Vagina (tissue), 2 donors: ENCODE results near the gene ATXN1. TPM values are rescaled to one million over a fixed set of nuclear protein-coding genes. Genes with fewer than 3 reads are reported as not detected.
"Not testable (repeated sequence)": the region's sequence is repeated elsewhere in the genome, so short reads cannot be mapped to it uniquely, and the experiment has no call there.

ENCODE experiments used
- DNase-seq, 2 donors: peaks; one replicate each; pipeline ENCODE4 v3.0.0-alpha.2; 2017; ENCODE audit errors: extremely low spot score in 2 of 2
- H3K27ac ChIP-seq: fragments of 200-600 bp; sonication (generic); one replicate; pipeline ENCODE4 v1.5.1; 2019
- H3K27me3 ChIP-seq: fragments of 200-600 bp; sonication (generic); one replicate; pipeline ENCODE4 v1.5.1; 2019
- H3K36me3 ChIP-seq, 2 donors: fragments of 200-600 bp; sonication (generic); one replicate each; pipeline ENCODE4 v1.5.1; 2017 to 2019
- H3K4me1 ChIP-seq: fragments of 200-600 bp; sonication (generic); one replicate; pipeline ENCODE4 v1.5.1; 2019
- H3K4me3 ChIP-seq, 2 donors: fragments of 200-600 bp; sonication (generic); 1 replicate in 1 of 2; 2 replicates in 1 of 2; pipeline ENCODE4 v1.5.1; 2016 to 2019
- H3K9me3 ChIP-seq: fragments of 200-600 bp; sonication (generic); one replicate; pipeline ENCODE4 v1.5.1; 2019
- CTCF ChIP-seq, 3 experiments: fragments of 450-650 bp in 2 of 3; fragments of 200-600 bp in 1 of 3; sonication (generic) in 1 of 3; IDR thresholded peaks; one replicate each; pipeline ENCODE4 v1.5.1; 2017 to 2019; ENCODE audit warnings: antibody characterized with exemption in 3 of 3, mild to moderate bottlenecking in 2 of 3, moderate library complexity in 2 of 3
- POLR2A ChIP-seq, 2 donors: fragments of 450-650 bp; IDR thresholded peaks; one replicate each; pipeline ENCODE4 v1.6.1; 2017; ENCODE audit warnings: antibody characterized with exemption in 2 of 2, mild to moderate bottlenecking in 2 of 2, moderate library complexity in 2 of 2
- POLR2AphosphoS5 ChIP-seq, 2 donors: sonication (generic); formaldehyde crosslinking; IDR thresholded peaks; one replicate each; pipeline ENCODE4 v1.9.0; 2017; ENCODE audit warnings: antibody characterized with exemption in 2 of 2, mild to moderate bottlenecking in 2 of 2, low read depth in 1 of 2; ENCODE audit not compliant: insufficient read depth in 1 of 2
- intact Hi-C: fragments of 100-400 bp; cut with DNase I; formaldehyde crosslinking; loops from one replicate; pipeline ENCODE4 v1.15.1; 2023
- total RNA-seq: library from RNA; depleted of rRNA; stranded (reverse); fragments of >200 nt; gene quantifications from one replicate; pipeline ENCODE4 v1.2.3, GENCODE V29; 2016

Gene ATXN1
- total RNA-seq, 1 donor from 2014 or later, result 43.2 TPM

GRCh38 chr6:16787128-16787682 is 25.9 kb upstream of the ATXN1 start:
- H3K4me3 ChIP-seq, result no peak overlapping the region
- no peak overlapping the region for H3K27ac ChIP-seq
- H3K9me3 ChIP-seq, result no peaks in the 10 kb centered on the region
- TF ChIP-seq POLR2A (IDR thresholded peaks at IDR 0.05), result no peak
- TF ChIP-seq CTCF (IDR thresholded peaks at IDR 0.05), result no peak
- TF ChIP-seq POLR2AphosphoS5 (IDR thresholded peaks at IDR 0.05; ENCODE audit: insufficient read depth in 1 of 2, low read depth in 1 of 2), result no peak
- intact Hi-C loops, result no loop called here
- no peaks in the 10 kb centered on the region for H3K36me3 ChIP-seq
- H3K4me1 ChIP-seq, result no peaks in the 10 kb centered on the region
- DNase-seq, result no peak
- H3K27me3 ChIP-seq, result no peaks in the 10 kb centered on the region

- TF ChIP-seq CTCF (IDR thresholded peaks at IDR 0.05) (no peak), POLR2AphosphoS5 (IDR thresholded peaks at IDR 0.05; ENCODE audit: insufficient read depth in 1 of 2, low read depth in 1 of 2) (no peak), POLR2A (IDR thresholded peaks at IDR 0.05) (no peak)
- Histone ChIP-seq H3K9me3 (no peaks in the 10 kb centered on the region), H3K27me3 (no peaks in the 10 kb centered on the region), H3K36me3 (no peaks in the 10 kb centered on the region), H3K27ac (no peak overlapping the region), H3K4me1 (no peaks in the 10 kb centered on the region), H3K4me3 (no peak overlapping the region)
- no peak for DNase-seq
- intact Hi-C loops, result no loop called here
Observed at GRCh38 chr6:16785496-16785895, 24.2 kb upstream of the ATXN1 start.

- not testable (repeated sequence) for H3K36me3 ChIP-seq, H3K9me3 ChIP-seq, DNase-seq, H3K27ac ChIP-seq, H3K4me1 ChIP-seq, H3K27me3 ChIP-seq, H3K4me3 ChIP-seq
- intact Hi-C loops, result loop anchor here (5.0 kb wide), 1 partner anchor 117 kb away; no protein-coding TSS in a partner anchor
Observed at GRCh38 chr6:16784957-16785356, 23.7 kb upstream of the ATXN1 start.

- no peak for DNase-seq
- no peak overlapping the region for H3K27ac ChIP-seq
- no peak for TF ChIP-seq CTCF (IDR thresholded peaks at IDR 0.05)
- no peak for TF ChIP-seq POLR2A (IDR thresholded peaks at IDR 0.05)
- no peak for TF ChIP-seq POLR2AphosphoS5 (IDR thresholded peaks at IDR 0.05; ENCODE audit: insufficient read depth in 1 of 2, low read depth in 1 of 2)
- H3K27me3 ChIP-seq, result no peaks in the 10 kb centered on the region
- no peak overlapping the region for H3K4me3 ChIP-seq
- H3K36me3 ChIP-seq, result no peaks in the 10 kb centered on the region
- H3K4me1 ChIP-seq, result no peaks in the 10 kb centered on the region
- no peaks in the 10 kb centered on the region for H3K9me3 ChIP-seq
- intact Hi-C loops, result loop anchor here (5.0 kb wide), 1 partner anchor 118 kb away; no protein-coding TSS in a partner anchor
Observed at GRCh38 chr6:16783952-16784565, 22.8 kb upstream of the ATXN1 start.

- H3K27me3 ChIP-seq, result no peaks in the 10 kb centered on the region
- no peaks in the 10 kb centered on the region for H3K4me1 ChIP-seq
- no peaks in the 10 kb centered on the region for H3K9me3 ChIP-seq
- intact Hi-C loops, result loop anchor here (5.0 kb wide), 1 partner anchor 119 kb away; no protein-coding TSS in a partner anchor
- TF ChIP-seq CTCF (IDR thresholded peaks at IDR 0.05) (no peak), POLR2A (IDR thresholded peaks at IDR 0.05) (no peak), POLR2AphosphoS5 (IDR thresholded peaks at IDR 0.05; ENCODE audit: insufficient read depth in 1 of 2, low read depth in 1 of 2) (no peak)
- no peak overlapping the region for H3K27ac ChIP-seq
- no peaks in the 10 kb centered on the region for H3K36me3 ChIP-seq
- no peak overlapping the region for H3K4me3 ChIP-seq
- DNase-seq, result no peak
Observed at GRCh38 chr6:16783509-16783908, 22.2 kb upstream of the ATXN1 start.
